ENCODE measurements around the gene CCNE1. TPM values are rescaled to one million over a fixed set of nuclear protein-coding genes. Genes with fewer than 3 reads are reported as not detected.

Gene CCNE1
- total RNA-seq, 1 experiment from 2014 or later, result 3.0 TPM

GRCh38 chr19:29812881-29813275, 1.1 kb downstream of the CCNE1 start:
- Mint-ChIP-seq H3K4me1 (ENCODE audit: insufficient read depth, unreplicated experiment) (peaks cover 11% of the 10 kb centered on the region), H3K27ac (ENCODE audit: low read depth, unreplicated experiment) (no peak overlapping the region), H3K27me3 (ENCODE audit: insufficient read depth, unreplicated experiment) (no peaks in the 10 kb centered on the region), H3K4me3 (ENCODE audit: unreplicated experiment) (peak overlapping the region; percentile 77), H3K36me3 (ENCODE audit: insufficient read depth, unreplicated experiment) (no peaks in the 10 kb centered on the region), H3K9me3 (ENCODE audit: unreplicated experiment) (no peaks in the 10 kb centered on the region)
- BruUV-seq (replicated peaks), result no TSS peak
- ChIA-PET POLR2A (interaction anchor here (0.7 kb wide), 1 partner anchor 118 kb away, joined by 5 read pairs; no protein-coding TSS in a partner anchor), CTCF (interaction anchor here (0.6 to 0.9 kb wide), 2 partner anchors 10 to 28 kb away, joined by 3 to 4 read pairs; no protein-coding TSS in a partner anchor)
- intact Hi-C loops (cut with micrococcal nuclease), result no loop called here
- no peak for DNase-seq (ENCODE audit: unreplicated experiment)
- no peak for TF ChIP-seq CTCF (IDR thresholded peaks at IDR 0.05; ENCODE audit: unreplicated experiment)

- no peak for DNase-seq (ENCODE audit: unreplicated experiment)
- TSS peak; percentile 29 for BruUV-seq (replicated peaks)
- no peaks in the 10 kb centered on the region for H3K9me3 Mint-ChIP-seq (ENCODE audit: unreplicated experiment)
- TF ChIP-seq CTCF (IDR thresholded peaks at IDR 0.05; ENCODE audit: unreplicated experiment), result no peak
- H3K4me1 Mint-ChIP-seq (ENCODE audit: insufficient read depth, unreplicated experiment), result peaks cover 11% of the 10 kb centered on the region
- H3K4me3 Mint-ChIP-seq (ENCODE audit: unreplicated experiment), result peak overlapping the region; percentile 77
- CTCF ChIA-PET, result interaction anchor here (0.6 to 1.5 kb wide), 6 partner anchors 9 to 853 kb away, joined by 3 to 5 read pairs (median 3); no protein-coding TSS in a partner anchor
- POLR2A ChIA-PET, result interaction anchor here (0.7 to 0.8 kb wide), 2 partner anchors 32 to 118 kb away, joined by 4 to 5 read pairs; no protein-coding TSS in a partner anchor
- H3K27me3 Mint-ChIP-seq (ENCODE audit: insufficient read depth, unreplicated experiment), result no peaks in the 10 kb centered on the region
- no peak overlapping the region for H3K27ac Mint-ChIP-seq (ENCODE audit: low read depth, unreplicated experiment)
- intact Hi-C loops (cut with micrococcal nuclease), result no loop called here
- H3K36me3 Mint-ChIP-seq (ENCODE audit: insufficient read depth, unreplicated experiment), result no peaks in the 10 kb centered on the region
Observed at GRCh38 chr19:29813642-29814041, 1.9 kb downstream of the CCNE1 start.

GRCh38 chr19:29815231-29815630, 3.4 kb downstream of the CCNE1 start:
- Mint-ChIP-seq H3K9me3 (ENCODE audit: unreplicated experiment) (no peaks in the 10 kb centered on the region), H3K4me3 (ENCODE audit: unreplicated experiment) (no peak overlapping the region), H3K4me1 (ENCODE audit: insufficient read depth, unreplicated experiment) (peaks cover 11% of the 10 kb centered on the region), H3K36me3 (ENCODE audit: insufficient read depth, unreplicated experiment) (peaks cover 12% of the 10 kb centered on the region), H3K27me3 (ENCODE audit: insufficient read depth, unreplicated experiment) (no peaks in the 10 kb centered on the region), H3K27ac (ENCODE audit: low read depth, unreplicated experiment) (no peak overlapping the region)
- intact Hi-C loops (cut with micrococcal nuclease), result no loop called here
- ChIA-PET CTCF (interaction anchor here (0.7 kb wide), 1 partner anchor 331 kb away, joined by 4 read pairs; no protein-coding TSS in a partner anchor), POLR2A (no interaction called here)
- DNase-seq (ENCODE audit: unreplicated experiment), result no peak
- TF ChIP-seq CTCF (IDR thresholded peaks at IDR 0.05; ENCODE audit: unreplicated experiment), result no peak
- no TSS peak for BruUV-seq (replicated peaks)

GRCh38 chr19:29817316-29817715, 5.5 kb downstream of the CCNE1 start:
- Mint-ChIP-seq H3K27me3 (ENCODE audit: insufficient read depth, unreplicated experiment) (no peaks in the 10 kb centered on the region), H3K9me3 (ENCODE audit: unreplicated experiment) (no peaks in the 10 kb centered on the region), H3K4me1 (ENCODE audit: insufficient read depth, unreplicated experiment) (peaks cover 5% of the 10 kb centered on the region), H3K4me3 (ENCODE audit: unreplicated experiment) (no peak overlapping the region), H3K36me3 (ENCODE audit: insufficient read depth, unreplicated experiment) (peaks cover 21% of the 10 kb centered on the region), H3K27ac (ENCODE audit: low read depth, unreplicated experiment) (no peak overlapping the region)
- DNase-seq (ENCODE audit: unreplicated experiment), result no peak
- BruUV-seq (replicated peaks), result no TSS peak
- TF ChIP-seq CTCF (IDR thresholded peaks at IDR 0.05; ENCODE audit: unreplicated experiment), result no peak
- intact Hi-C loops (cut with micrococcal nuclease), result no loop called here
- ChIA-PET CTCF (interaction anchor here (0.7 to 1.0 kb wide), 3 partner anchors 40 to 87 kb away, joined by 3 read pairs; no protein-coding TSS in a partner anchor), POLR2A (interaction anchor here (1.3 kb wide), 1 partner anchor 13 kb away, joined by 4 read pairs; no protein-coding TSS in a partner anchor)
